Common myeloid progenitor, CD34-positive (primary cell): Measurements from ENCODE around the gene AKAP12.
"Not testable (repeated sequence)": the region's sequence is repeated elsewhere in the genome, so short reads cannot be mapped to it uniquely, and the experiment has no call there.

Experiments used
- CTCF ChIA-PET: fragments of 350-600 bp; sonication (Branson Sonifier 250); formaldehyde crosslinking; loops from one replicate; lab custom pipeline; 2021; ENCODE audit warnings: antibody characterized with exemption; lab: Charles Lee
- POLR2A ChIA-PET: fragments of 350-600 bp; sonication (Branson Sonifier 250); formaldehyde crosslinking; loops from one replicate; lab custom pipeline; 2021; ENCODE audit warnings: antibody characterized with exemption; lab: Charles Lee
- DNase-seq, 3 donors: peaks; one replicate each; pipeline versions ENCODE4 v3.0.0 to v3.0.0-alpha.2; 2013
- H3K27ac ChIP-seq, 2 experiments: 1 replicate in 1 of 2; 2 replicates in 1 of 2; pipeline ENCODE4 v1.7.0; 2013; ENCODE audit warnings: inconsistent platforms in 2 of 2, low read length in 2 of 2, mild to moderate bottlenecking in 2 of 2, low read depth in 1 of 2, moderate library complexity in 1 of 2; ENCODE audit not compliant: severe bottlenecking in 2 of 2, insufficient read depth in 1 of 2, poor library complexity in 1 of 2
- H3K27me3 ChIP-seq, 5 experiments: replicated peaks in 2 of 5; 1 replicate in 3 of 5; 2 replicates in 2 of 5; pipeline versions ENCODE4 v1.6.1 to v1.7.0; 2013; ENCODE audit warnings: low read length in 4 of 5, mild to moderate bottlenecking in 2 of 5, moderate library complexity in 2 of 5, inconsistent platforms in 1 of 5; ENCODE audit not compliant: insufficient read depth in 5 of 5, control insufficient read depth in 4 of 5
- H3K36me3 ChIP-seq, 4 experiments: 1 replicate in 2 of 4; 2 replicates in 2 of 4; pipeline versions ENCODE4 v1.6.1 to v1.7.0; 2013; ENCODE audit warnings: low read length in 3 of 4, control low read depth in 1 of 4, mild to moderate bottlenecking in 1 of 4; ENCODE audit not compliant: control insufficient read depth in 4 of 4, insufficient read depth in 4 of 4
- H3K4me1 ChIP-seq, 4 experiments: 1 replicate in 3 of 4; 2 replicates in 1 of 4; pipeline versions ENCODE4 v1.6.1 to v1.7.1; 2013; ENCODE audit warnings: low read length in 3 of 4, mild to moderate bottlenecking in 3 of 4, control low read depth in 1 of 4, inconsistent platforms in 1 of 4, moderate library complexity in 1 of 4; ENCODE audit not compliant: control insufficient read depth in 4 of 4, insufficient read depth in 4 of 4; ENCODE audit errors: control extremely low read depth in 1 of 4
- H3K4me3 ChIP-seq, 7 experiments: 1 replicate in 4 of 7; 2 replicates in 3 of 7; pipeline versions ENCODE4 v1.5.1 to v1.7.0; 2013; ENCODE audit warnings: mild to moderate bottlenecking in 7 of 7, low read length in 6 of 7, moderate library complexity in 6 of 7, inconsistent platforms in 2 of 7, low read depth in 2 of 7, control low read depth in 1 of 7; ENCODE audit not compliant: insufficient read depth in 4 of 7, control insufficient read depth in 1 of 7; ENCODE audit errors: extremely low read depth in 1 of 7
- H3K9me3 ChIP-seq, 5 experiments: 1 replicate in 4 of 5; 2 replicates in 1 of 5; pipeline versions ENCODE4 v1.6.1 to v1.7.1; 2013; ENCODE audit warnings: low read length in 4 of 5, mild to moderate bottlenecking in 2 of 5, inconsistent platforms in 1 of 5, low read depth in 1 of 5, moderate library complexity in 1 of 5; ENCODE audit not compliant: control insufficient read depth in 4 of 5, insufficient read depth in 2 of 5; ENCODE audit errors: control extremely low read depth in 1 of 5
- WGBS: methylation state at CpG from one replicate; pipeline ENCODE4 v1.1.5; 2013; ENCODE audit not compliant: insufficient coverage; 5-methylcytosine and 5-hydroxymethylcytosine counted together

The AKAP12 gene

GRCh38 chr6:151339369-151339768 is 99.6 kb downstream of the AKAP12 start:
- CTCF ChIA-PET = interaction anchor here (0.7 to 1.2 kb wide), 2 partner anchors 15 to 50 kb away, joined by 3 read pairs; no protein-coding TSS in a partner anchor
- Histone ChIP-seq H3K36me3 (no peaks in the 10 kb centered on the region), H3K27me3 (peaks cover 0 to 4% (median 0%) of the 10 kb centered on the region in 5 experiments), H3K9me3 (no peaks in the 10 kb centered on the region), H3K4me1 (no peaks in the 10 kb centered on the region), H3K4me3 (no peak overlapping the region), H3K27ac (no peak overlapping the region)
- 93% methylated on average over 4 of the region's 4 CpGs for WGBS
- POLR2A ChIA-PET = interaction anchor here (0.6 kb wide), 1 partner anchor 152 kb away, joined by 3 read pairs; no protein-coding TSS in a partner anchor
- no peak for DNase-seq

DNA sequence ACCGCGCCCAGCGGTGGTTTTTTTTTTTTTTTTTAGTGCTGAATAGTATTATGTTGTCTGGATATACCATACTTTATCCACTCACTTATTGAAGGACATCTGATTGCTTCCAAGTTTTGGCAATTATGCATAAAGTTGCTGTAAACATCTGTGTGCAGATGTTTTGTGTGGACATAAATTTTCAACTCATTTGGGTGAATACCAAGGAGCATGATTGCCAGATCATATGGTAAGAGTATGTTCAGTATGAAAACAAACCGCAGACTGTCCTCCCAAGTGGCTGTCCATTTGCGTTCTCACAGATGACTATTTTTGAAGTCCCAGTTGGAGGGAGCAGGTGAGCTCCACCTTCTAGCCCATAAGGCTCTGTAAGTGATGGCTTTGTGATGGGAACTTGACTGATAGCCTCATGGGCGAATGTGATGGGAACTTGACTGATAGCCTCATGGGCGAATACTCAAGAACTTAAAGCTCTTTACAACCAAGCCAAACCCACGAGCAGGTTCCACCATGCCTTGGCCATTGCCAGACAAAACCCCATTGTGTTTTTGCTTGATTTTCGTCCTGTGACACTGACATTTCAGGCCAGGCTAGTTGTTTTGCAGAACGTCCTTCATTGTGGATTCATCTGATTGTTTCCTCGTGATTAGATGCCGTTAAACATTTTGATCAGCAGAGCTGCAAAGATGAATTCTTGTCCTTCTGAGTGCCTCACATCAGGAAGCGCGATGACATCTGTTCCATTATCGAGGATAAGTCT is 100.6 kb downstream of the AKAP12 start:
- 93% methylated on average over 11 of the region's 15 CpGs for WGBS
- DNase-seq = no peak
- CTCF ChIA-PET = interaction anchor here (0.7 to 1.2 kb wide), 2 partner anchors 16 to 49 kb away, joined by 3 read pairs; no protein-coding TSS in a partner anchor

GRCh38 chr6:151341476-151342195 is 101.9 kb downstream of the AKAP12 start:
- no peaks in the 10 kb centered on the region for H3K4me1 ChIP-seq
- no peaks in the 10 kb centered on the region for H3K9me3 ChIP-seq
- CTCF ChIA-PET = no interaction called here
- no peak overlapping the region for H3K4me3 ChIP-seq
- WGBS = 97% methylated on average over 33 of the region's 52 CpGs
- POLR2A ChIA-PET = no interaction called here
- no peak for DNase-seq
- H3K27me3 ChIP-seq = peaks cover 0 to 4% (median 0%) of the 10 kb centered on the region in 5 experiments
- H3K36me3 ChIP-seq = no peaks in the 10 kb centered on the region
- H3K27ac ChIP-seq = no peak overlapping the region

More for the DNA sequence above, 100.6 kb downstream of the AKAP12 start:
- Histone ChIP-seq H3K27me3 (peaks cover 0 to 4% (median 0%) of the 10 kb centered on the region in 5 experiments), H3K4me3 (no peak overlapping the region), H3K36me3 (no peaks in the 10 kb centered on the region), H3K9me3 (no peaks in the 10 kb centered on the region), H3K4me1 (no peaks in the 10 kb centered on the region), H3K27ac (no peak overlapping the region)
- POLR2A ChIA-PET = no interaction called here

GRCh38 chr6:151342750-151343149 is 103.0 kb downstream of the AKAP12 start:
- H3K4me1 ChIP-seq, H3K4me3 ChIP-seq, POLR2A ChIA-PET, H3K27me3 ChIP-seq, DNase-seq, H3K9me3 ChIP-seq, H3K36me3 ChIP-seq, H3K27ac ChIP-seq: not testable (repeated sequence)
- whole genome bisulfite sequencing = 99% methylated on average over 6 of the region's 10 CpGs
- CTCF ChIA-PET = interaction anchor here (1.2 kb wide), 1 partner anchor 10 kb away, joined by 4 read pairs; no protein-coding TSS in a partner anchor

GRCh38 chr6:151349651-151350270 is 110.0 kb downstream of the AKAP12 start:
- 93% methylated on average over 17 of the region's 19 CpGs for WGBS
- POLR2A ChIA-PET = no interaction called here
- no peak for DNase-seq
- peaks cover 0 to 5% (median 2%) of the 10 kb centered on the region in 5 experiments for H3K27me3 ChIP-seq
- H3K36me3 ChIP-seq = no peaks in the 10 kb centered on the region
- CTCF ChIA-PET = interaction anchor here (0.8 to 2.1 kb wide), 6 partner anchors 9 to 457 kb away, joined by 3 to 6 read pairs (median 3); no protein-coding TSS in a partner anchor
- no peak overlapping the region for H3K27ac ChIP-seq
- no peak overlapping the region for H3K4me3 ChIP-seq
- no peaks in the 10 kb centered on the region for H3K4me1 ChIP-seq
- H3K9me3 ChIP-seq = no peaks in the 10 kb centered on the region

- 96% methylated on average over 20 of the region's 20 CpGs for WGBS
- Histone ChIP-seq H3K4me1 (no peaks in the 10 kb centered on the region), H3K9me3 (no peaks in the 10 kb centered on the region), H3K36me3 (no peaks in the 10 kb centered on the region), H3K27me3 (peaks cover 0 to 5% (median 2%) of the 10 kb centered on the region in 5 experiments), H3K4me3 (no peak overlapping the region), H3K27ac (no peak overlapping the region)
- CTCF ChIA-PET = interaction anchor here (0.8 to 2.1 kb wide), 6 partner anchors 8 to 458 kb away, joined by 3 to 6 read pairs (median 3); no protein-coding TSS in a partner anchor
- POLR2A ChIA-PET = no interaction called here
- DNase-seq = no peak
These were observed 110.8 kb downstream of the AKAP12 start for GRCh38 chr6:151350442-151351145.
